Heart left ventricle (tissue), 16 donors: Measurements from ENCODE around the gene MCM3AP. TPM values are rescaled to one million over a fixed set of nuclear protein-coding genes. Genes with fewer than 3 reads are reported as not detected.

Source experiments
- ATAC-seq, 4 donors: fragments of 200-7000 bp; cut with Tn5 transposase; one replicate each; pipeline ENCODE4 v1.9.1; 2020 to 2022; ENCODE audit warnings: moderate library complexity in 4 of 4, mild to moderate bottlenecking in 3 of 4, moderate number of reproducible peaks in 1 of 4
- DNase-seq, 5 donors: peaks; one replicate each; pipeline ENCODE4 v3.0.0-alpha.2; 2020
- H3K27ac ChIP-seq, 12 donors: fragments of 200-600 bp; sonication (generic) in 4 of 12; one replicate each; pipeline versions ENCODE4 v1.5.0 to v1.8.0; 2016 to 2022; ENCODE audit warnings: mild to moderate bottlenecking in 2 of 12
- H3K27me3 ChIP-seq, 9 donors: fragments of 200-600 bp; sonication (generic) in 2 of 9; one replicate each; pipeline versions ENCODE4 v1.5.1 to v1.8.0; 2016 to 2022; ENCODE audit warnings: mild to moderate bottlenecking in 3 of 9
- H3K36me3 ChIP-seq, 9 donors: fragments of 200-600 bp; sonication (generic) in 2 of 9; one replicate each; pipeline versions ENCODE4 v1.5.0 to v1.8.0; 2018 to 2022; ENCODE audit warnings: mild to moderate bottlenecking in 2 of 9
- H3K4me1 ChIP-seq, 12 donors: fragments of 200-600 bp; sonication (generic) in 4 of 12; one replicate each; pipeline versions ENCODE4 v1.5.0 to v1.8.0; 2016 to 2022; ENCODE audit warnings: mild to moderate bottlenecking in 3 of 12
- H3K4me3 ChIP-seq, 12 donors: fragments of 200-600 bp; sonication (generic) in 4 of 12; one replicate each; pipeline versions ENCODE4 v1.5.0 to v1.8.0; 2017 to 2022; ENCODE audit warnings: mild to moderate bottlenecking in 9 of 12, moderate library complexity in 4 of 12
- H3K9me3 ChIP-seq, 12 donors: fragments of 200-600 bp; sonication (generic) in 4 of 12; one replicate each; pipeline versions ENCODE4 v1.5.0 to v1.8.0; 2016 to 2022; ENCODE audit warnings: mild to moderate bottlenecking in 1 of 12
- POLR2A ChIP-seq, 2 donors: fragments of 450-650 bp; IDR thresholded peaks; one replicate each; pipeline ENCODE4 v1.6.1; 2017; ENCODE audit warnings: antibody characterized with exemption in 2 of 2, mild to moderate bottlenecking in 2 of 2, moderate library complexity in 2 of 2
- WGBS, 4 donors: extraction: QIAGEN DNeasy Blood & Tissue Kit in 2 of 4; methylation state at CpG; one replicate each; pipeline versions ENCODE4 v1.1.5 to v1.1.7; 2013 to 2018; 5-methylcytosine and 5-hydroxymethylcytosine counted together
- intact Hi-C, 10 donors: fragments of 100-400 bp; cut with DNase I; formaldehyde crosslinking; loops; one replicate each; pipeline versions ENCODE4 v1.11.1 to v1.14.2; 2022
- polyA plus RNA-seq, 2 donors: library from polyadenylated mRNA; stranded (reverse); fragments of 200-250 nt; gene quantifications; one replicate each; pipeline ENCODE4 v1.2.3, GENCODE V29; 2013
- total RNA-seq, 9 donors: library from RNA; depleted of rRNA in 2 of 9; stranded (reverse); fragments of >200 nt in 2 of 9; fragmentation: NEBNext Ultra II Directional in 3 of 9; extraction: Animal tissue kit (Norgen Biotek cat#: 25700) in 3 of 9; gene quantifications; one replicate each; pipeline versions ENCODE4 v1.1.0 to v1.2.4, GENCODE V29; 2016 to 2023
- TF ChIP-seq, protein P1 (sequence below), 12 donors: fragments of 200-600 bp; sonication (generic) in 4 of 12; IDR thresholded peaks; one replicate each; pipeline versions ENCODE4 v1.5.0 to v1.8.0; 2018 to 2022; ENCODE audit warnings: antibody characterized with exemption in 12 of 12, mild to moderate bottlenecking in 5 of 12
- donor health status: ischemic (EF 13 %, LVEDD 7.1; RV severe dilation, severe dysfunction).
- donor health status: healthy with polysubstance abuse.
- donor health status: DM: no; HTN: yes; CAD: no.
- donor health status: DM: no; HTN: no; CAD: no.
- donor health status: ischemic (EF 25% LVEDD 6.9; RV normal size, moderate dysfunction).
- donor health status: ischemic (EF 25% LVEDD 5.7; RV mildly dilated, moderate dysfunction).
- donor health status: healthy.
- donor health status: DM: yes; HTN: yes; CAD: no.
- donor health status: ischemic (EF 35%, LVEDD 5.7; RV mildly dilated, moderate dysfunction).
- donor health status: nonischemic (EF 11% LVEDD 7.7; RV severe dilation, severe dysfunction).
- donor health status: DM: yes; HTN: yes; CAD: no.
- donor health status: PGD.
- donor health status: ischemic (EF 29% LVEDD 5.4; RV normal size, mild dysfunction).
- donor health status: nonischemic (EF 23%, LVEDD 6.1; RV moderate dilation, normal function).

The MCM3AP gene
- total and polyA plus RNA-seq, 11 donors: 24.5 to 69.8 (median 55.3) TPM

DNA sequence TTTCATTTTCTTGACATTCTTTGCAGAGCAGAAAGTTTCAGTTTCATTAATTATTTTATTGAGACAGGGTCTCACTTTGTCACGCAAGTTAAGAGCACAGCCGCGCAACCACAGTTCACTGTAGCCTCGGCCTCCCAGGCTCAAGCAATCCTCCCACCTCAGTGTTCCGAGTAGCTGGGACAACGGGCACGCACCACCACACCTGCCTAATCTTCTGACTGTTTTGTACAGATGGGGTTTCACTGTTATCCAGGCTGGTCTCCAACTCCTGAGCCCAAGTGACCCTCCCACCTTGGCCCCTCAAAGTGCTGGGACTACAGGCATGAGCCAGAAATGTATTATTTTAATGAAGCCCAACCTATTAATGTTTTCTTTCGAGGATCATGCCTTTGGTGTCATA is 98.2 kb downstream of the MCM3AP start:
- DNase-seq: peak in 1 of 5 donors; percentile 20
- ATAC-seq: no peak
- peaks cover 6 to 58% (median 23%) of the 10 kb centered on the region in 12 donors for H3K4me1 ChIP-seq
- H3K9me3 ChIP-seq: no peaks in the 10 kb centered on the region
- no peak overlapping the region for H3K4me3 ChIP-seq
- H3K27me3 ChIP-seq: no peaks in the 10 kb centered on the region
- peaks cover 0 to 15% (median 5%) of the 10 kb centered on the region in 9 donors for H3K36me3 ChIP-seq
- intact Hi-C loops: loop anchor here in 3 of 10 donors (5.0 kb wide), 2 partner anchors 35 to 40 kb away; partner anchors contain the start of gene LSS (in 1 of the 3)
- TF ChIP-seq, protein P1, sequence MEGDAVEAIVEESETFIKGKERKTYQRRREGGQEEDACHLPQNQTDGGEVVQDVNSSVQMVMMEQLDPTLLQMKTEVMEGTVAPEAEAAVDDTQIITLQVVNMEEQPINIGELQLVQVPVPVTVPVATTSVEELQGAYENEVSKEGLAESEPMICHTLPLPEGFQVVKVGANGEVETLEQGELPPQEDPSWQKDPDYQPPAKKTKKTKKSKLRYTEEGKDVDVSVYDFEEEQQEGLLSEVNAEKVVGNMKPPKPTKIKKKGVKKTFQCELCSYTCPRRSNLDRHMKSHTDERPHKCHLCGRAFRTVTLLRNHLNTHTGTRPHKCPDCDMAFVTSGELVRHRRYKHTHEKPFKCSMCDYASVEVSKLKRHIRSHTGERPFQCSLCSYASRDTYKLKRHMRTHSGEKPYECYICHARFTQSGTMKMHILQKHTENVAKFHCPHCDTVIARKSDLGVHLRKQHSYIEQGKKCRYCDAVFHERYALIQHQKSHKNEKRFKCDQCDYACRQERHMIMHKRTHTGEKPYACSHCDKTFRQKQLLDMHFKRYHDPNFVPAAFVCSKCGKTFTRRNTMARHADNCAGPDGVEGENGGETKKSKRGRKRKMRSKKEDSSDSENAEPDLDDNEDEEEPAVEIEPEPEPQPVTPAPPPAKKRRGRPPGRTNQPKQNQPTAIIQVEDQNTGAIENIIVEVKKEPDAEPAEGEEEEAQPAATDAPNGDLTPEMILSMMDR (IDR thresholded peaks at IDR 0.05): no peak
- no peak for TF ChIP-seq POLR2A (IDR thresholded peaks at IDR 0.05)
- H3K27ac ChIP-seq: peak overlapping the region in 9 of 12 donors; percentile 68 to 96 (median 86)
- WGBS, 4 donors: 93 to 96% (median 95%) methylated on average over 8 of the region's 8 CpGs

DNA sequence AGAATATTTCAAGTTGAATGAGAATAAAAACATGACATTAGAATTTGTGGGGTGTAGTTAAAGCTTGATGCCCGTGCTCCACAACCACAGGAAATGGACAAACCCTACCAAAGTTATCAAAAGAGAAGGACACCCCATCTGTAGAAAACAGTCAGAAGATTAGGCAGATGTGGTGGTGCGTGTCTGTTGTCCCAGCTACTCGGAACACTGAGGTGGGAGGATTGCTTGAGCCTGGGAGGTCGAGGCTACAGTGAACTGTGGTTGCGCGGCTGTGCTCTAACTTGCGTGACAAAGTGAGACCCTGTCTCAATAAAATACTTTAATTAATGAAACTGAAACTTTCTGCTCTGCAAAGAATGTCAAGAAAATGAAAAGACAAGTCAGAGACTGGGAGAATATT is 99.7 kb downstream of the MCM3AP start:
- Histone ChIP-seq H3K27me3 (no peaks in the 10 kb centered on the region), H3K4me1 (peaks cover 6 to 53% (median 22%) of the 10 kb centered on the region in 12 donors), H3K27ac (peak overlapping the region in 10 of 12 donors; percentile 72 to 97 (median 88)), H3K36me3 (peaks cover 0 to 7% (median 0%) of the 10 kb centered on the region in 9 donors), H3K4me3 (peak overlapping the region in 3 of 12 donors; percentile 63 to 72 (median 71)), H3K9me3 (no peaks in the 10 kb centered on the region)
- ATAC-seq (no peak), DNase-seq (peak in 1 of 5 donors; percentile 22)
- WGBS, 4 donors: 84 to 93% (median 89%) methylated on average over 7 of the region's 7 CpGs
- TF ChIP-seq POLR2A (IDR thresholded peaks at IDR 0.05): no peak
- TF ChIP-seq, protein P1 (IDR thresholded peaks at IDR 0.05): no peak
- intact Hi-C loops: loop anchor here in 3 of 10 donors (5.0 kb wide), 2 partner anchors 37 to 42 kb away; partner anchors contain the start of gene LSS (in 1 of the 3)

Other genes starting within 250 kb of the MCM3AP start
- 100 to 1,000 TPM; 118 to 484 (median 158) TPM for gene COL6A2, start 187.5 kb downstream of the MCM3AP start, total RNA-seq
- 100 to 1,000 TPM; 143 to 221 TPM for gene COL6A2, start 187.5 kb downstream of the MCM3AP start, polyA plus RNA-seq
- gene FTCD, start 130.0 kb downstream of the MCM3AP start, total RNA-seq: 1 to 10 TPM in 5 of 9 donors, under 1 TPM in 3, not detected in 1; 0.31 to 3.1 (median 1.2) TPM
- 1 to 10 TPM in 1 of 2 donors, under 1 TPM in 1; 0.17 to 1.8 TPM for gene FTCD, start 130.0 kb downstream of the MCM3AP start, polyA plus RNA-seq
- gene SPATC1L, start 101.2 kb downstream of the MCM3AP start, total RNA-seq: 10 to 100 TPM in 4 of 9 donors, 1 to 10 TPM in 5; 4.9 to 16.8 (median 8.4) TPM
- gene SPATC1L, start 101.2 kb downstream of the MCM3AP start, polyA plus RNA-seq: 10 to 100 TPM; 11.0 to 12.9 TPM
- gene LSS, start 56.8 kb downstream of the MCM3AP start, total RNA-seq: 10 to 100 TPM; 34.2 to 65.5 (median 41.7) TPM
- 10 to 100 TPM; 25.1 to 35.7 TPM for gene LSS, start 56.8 kb downstream of the MCM3AP start, polyA plus RNA-seq
- 10 to 100 TPM; 11.4 to 28.1 (median 16.0) TPM for gene YBEY, start 731 bp upstream of the MCM3AP start, total RNA-seq
- 10 to 100 TPM; 14.7 to 16.5 TPM for gene YBEY, start 731 bp upstream of the MCM3AP start, polyA plus RNA-seq
- gene C21orf58, start 38.3 kb upstream of the MCM3AP start, total RNA-seq: 1 to 10 TPM in 6 of 9 donors, under 1 TPM in 3; 0.72 to 4.0 (median 1.3) TPM
- 1 to 10 TPM in 1 of 2 donors, under 1 TPM in 1; 0.64 to 1.8 TPM for gene C21orf58, start 38.3 kb upstream of the MCM3AP start, polyA plus RNA-seq
- gene PCNT, start 38.5 kb upstream of the MCM3AP start, total RNA-seq: 10 to 100 TPM; 23.0 to 73.0 (median 36.7) TPM
- gene PCNT, start 38.5 kb upstream of the MCM3AP start, polyA plus RNA-seq: 10 to 100 TPM; 17.0 to 40.7 TPM
- 10 to 100 TPM; 17.1 to 31.9 (median 22.6) TPM for gene DIP2A, start 173.3 kb upstream of the MCM3AP start, total RNA-seq
- 10 to 100 TPM; 13.4 to 26.3 TPM for gene DIP2A, start 173.3 kb upstream of the MCM3AP start, polyA plus RNA-seq